K562 (cell line): Measurements from ENCODE around the gene PRKRIP1.

Source experiments
- MAFG ChIP-seq: fragments of 450-650 bp; conservative IDR thresholded peaks from 2 replicates; pipeline ENCODE4 v1.6.1; 2016; ENCODE audit warnings: missing genetic modification characterization, missing compliant biosample characterization
- SUPT5H ChIP-seq: fragments of 450-650 bp; IDR thresholded peaks from 2 replicates; pipeline ENCODE4 v1.6.1; 2016
- TAF1 ChIP-seq: IDR thresholded peaks from 2 replicates; pipeline ENCODE4 v1.6.1; 2011; ENCODE audit warnings: mild to moderate bottlenecking, low read length, moderate library complexity; ENCODE audit not compliant: insufficient read depth, control insufficient read depth, severe bottlenecking; ENCODE audit errors: extremely low read depth
- ZNF280A ChIP-seq: fragments of 450-650 bp; IDR thresholded peaks from 2 replicates; pipeline ENCODE4 v1.6.1; 2018; ENCODE audit warnings: mild to moderate bottlenecking, low read depth; ENCODE audit not compliant: partially characterized antibody
- TF ChIP-seq, protein P1 (sequence below), 3 experiments: IDR thresholded peaks in 2 of 3; conservative IDR thresholded peaks in 1 of 3; 2 replicates each; pipeline ENCODE4 v1.5.1; 2011 to 2012; ENCODE audit warnings: low read length in 3 of 3, mild to moderate bottlenecking in 3 of 3, control low read depth in 2 of 3, improper control_type of control experiment in 1 of 3, inconsistent platforms in 1 of 3, low read depth in 1 of 3, mixed read lengths in 1 of 3, moderate library complexity in 1 of 3; ENCODE audit not compliant: insufficient read depth in 2 of 3
- TF ChIP-seq, protein P2 (sequence below), 2 experiments: fragments of 450-650 bp in 1 of 2; sonication (generic) in 1 of 2; formaldehyde crosslinking in 1 of 2; IDR thresholded peaks; 2 replicates each; pipeline versions ENCODE4 v1.7.1 to v1.9.0; 2016 to 2022; ENCODE audit warnings: inconsistent platforms in 1 of 2, mild to moderate bottlenecking in 1 of 2, missing genetic modification reagents in 1 of 2

DNA sequence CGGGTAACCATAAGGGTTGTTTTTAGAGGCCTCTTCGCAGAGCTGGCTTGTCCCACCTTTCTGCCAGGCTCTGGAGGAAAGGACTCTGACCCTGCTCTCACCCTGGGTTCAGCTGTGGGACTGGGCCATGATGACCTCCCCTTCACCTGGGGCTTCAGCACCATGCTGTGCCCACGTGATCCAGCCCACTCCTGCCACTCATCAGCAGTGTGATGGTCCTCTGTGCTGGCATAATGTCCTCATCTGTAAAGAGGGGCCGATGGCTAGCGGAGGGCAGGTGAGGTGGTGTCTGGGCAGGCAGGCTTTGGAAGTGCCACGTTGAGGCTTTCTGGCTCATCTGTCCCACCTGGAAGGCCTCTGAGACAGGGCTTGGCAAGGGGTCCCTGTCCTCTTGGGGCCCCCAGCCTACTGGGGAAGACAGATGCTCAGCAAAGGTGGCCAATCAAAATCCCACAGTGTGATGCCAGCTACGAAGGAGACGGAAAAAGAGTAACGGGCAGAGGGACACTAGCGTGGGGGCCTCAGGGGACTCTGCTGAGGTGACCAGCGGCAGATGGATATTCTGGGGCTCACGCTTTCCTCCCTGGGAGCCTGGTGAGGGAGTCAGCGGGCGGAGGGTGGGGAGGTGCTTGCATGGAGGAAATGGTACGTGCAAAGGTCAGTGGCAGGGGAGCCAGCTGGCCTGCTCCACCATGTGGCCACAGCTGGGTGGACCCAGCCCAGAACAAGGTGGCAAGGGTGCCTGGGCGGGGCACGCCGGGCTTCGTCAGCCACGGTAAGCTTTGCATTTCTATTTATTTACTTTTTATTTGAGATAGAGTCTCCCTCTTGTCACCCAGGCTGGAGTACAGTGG is 74.0 kb downstream of the PRKRIP1 start:
- TF ChIP-seq MAFG (tag) = no peak
- no peak for TF ChIP-seq ZNF280A
- TF ChIP-seq, protein P1, sequence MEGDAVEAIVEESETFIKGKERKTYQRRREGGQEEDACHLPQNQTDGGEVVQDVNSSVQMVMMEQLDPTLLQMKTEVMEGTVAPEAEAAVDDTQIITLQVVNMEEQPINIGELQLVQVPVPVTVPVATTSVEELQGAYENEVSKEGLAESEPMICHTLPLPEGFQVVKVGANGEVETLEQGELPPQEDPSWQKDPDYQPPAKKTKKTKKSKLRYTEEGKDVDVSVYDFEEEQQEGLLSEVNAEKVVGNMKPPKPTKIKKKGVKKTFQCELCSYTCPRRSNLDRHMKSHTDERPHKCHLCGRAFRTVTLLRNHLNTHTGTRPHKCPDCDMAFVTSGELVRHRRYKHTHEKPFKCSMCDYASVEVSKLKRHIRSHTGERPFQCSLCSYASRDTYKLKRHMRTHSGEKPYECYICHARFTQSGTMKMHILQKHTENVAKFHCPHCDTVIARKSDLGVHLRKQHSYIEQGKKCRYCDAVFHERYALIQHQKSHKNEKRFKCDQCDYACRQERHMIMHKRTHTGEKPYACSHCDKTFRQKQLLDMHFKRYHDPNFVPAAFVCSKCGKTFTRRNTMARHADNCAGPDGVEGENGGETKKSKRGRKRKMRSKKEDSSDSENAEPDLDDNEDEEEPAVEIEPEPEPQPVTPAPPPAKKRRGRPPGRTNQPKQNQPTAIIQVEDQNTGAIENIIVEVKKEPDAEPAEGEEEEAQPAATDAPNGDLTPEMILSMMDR (IDR thresholded peaks at IDR 0.05 in 2 of 3, conservative IDR thresholded peaks at IDR 0.05 in 1 of 3; ENCODE audit: insufficient read depth in 2 of 3, low read depth in 1 of 3, low read length in 3 of 3) = no peak
- TF ChIP-seq, protein P2, sequence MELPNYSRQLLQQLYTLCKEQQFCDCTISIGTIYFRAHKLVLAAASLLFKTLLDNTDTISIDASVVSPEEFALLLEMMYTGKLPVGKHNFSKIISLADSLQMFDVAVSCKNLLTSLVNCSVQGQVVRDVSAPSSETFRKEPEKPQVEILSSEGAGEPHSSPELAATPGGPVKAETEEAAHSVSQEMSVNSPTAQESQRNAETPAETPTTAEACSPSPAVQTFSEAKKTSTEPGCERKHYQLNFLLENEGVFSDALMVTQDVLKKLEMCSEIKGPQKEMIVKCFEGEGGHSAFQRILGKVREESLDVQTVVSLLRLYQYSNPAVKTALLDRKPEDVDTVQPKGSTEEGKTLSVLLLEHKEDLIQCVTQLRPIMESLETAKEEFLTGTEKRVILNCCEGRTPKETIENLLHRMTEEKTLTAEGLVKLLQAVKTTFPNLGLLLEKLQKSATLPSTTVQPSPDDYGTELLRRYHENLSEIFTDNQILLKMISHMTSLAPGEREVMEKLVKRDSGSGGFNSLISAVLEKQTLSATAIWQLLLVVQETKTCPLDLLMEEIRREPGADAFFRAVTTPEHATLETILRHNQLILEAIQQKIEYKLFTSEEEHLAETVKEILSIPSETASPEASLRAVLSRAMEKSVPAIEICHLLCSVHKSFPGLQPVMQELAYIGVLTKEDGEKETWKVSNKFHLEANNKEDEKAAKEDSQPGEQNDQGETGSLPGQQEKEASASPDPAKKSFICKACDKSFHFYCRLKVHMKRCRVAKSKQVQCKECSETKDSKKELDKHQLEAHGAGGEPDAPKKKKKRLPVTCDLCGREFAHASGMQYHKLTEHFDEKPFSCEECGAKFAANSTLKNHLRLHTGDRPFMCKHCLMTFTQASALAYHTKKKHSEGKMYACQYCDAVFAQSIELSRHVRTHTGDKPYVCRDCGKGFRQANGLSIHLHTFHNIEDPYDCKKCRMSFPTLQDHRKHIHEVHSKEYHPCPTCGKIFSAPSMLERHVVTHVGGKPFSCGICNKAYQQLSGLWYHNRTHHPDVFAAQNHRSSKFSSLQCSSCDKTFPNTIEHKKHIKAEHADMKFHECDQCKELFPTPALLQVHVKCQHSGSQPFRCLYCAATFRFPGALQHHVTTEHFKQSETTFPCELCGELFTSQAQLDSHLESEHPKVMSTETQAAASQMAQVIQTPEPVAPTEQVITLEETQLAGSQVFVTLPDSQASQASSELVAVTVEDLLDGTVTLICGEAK (IDR thresholded peaks at IDR 0.05) = no peak
- TF ChIP-seq, protein P2 (CRISPR knock-in tag; IDR thresholded peaks at IDR 0.05) = no peak
- no peak for TF ChIP-seq TAF1
- no peak for TF ChIP-seq SUPT5H
